GM18498 (cell line): Measurements from ENCODE around the gene COL13A1.
A peak's percentile ranks its signal among the peaks of the same experiment; 100 is the strongest.

Experiments
- ATAC-seq: cut with Tn5 transposase; IDR thresholded peaks from one replicate; pipeline ENCODE4 v1.9.1; 2021; ENCODE audit warnings: mild to moderate bottlenecking, moderate library complexity; ENCODE audit not compliant: unreplicated experiment

COL13A1 gene

GRCh38 chr10:69938541-69938991 lies 136.9 kb downstream of the COL13A1 start:
- no peak for ATAC-seq

GRCh38 chr10:69939061-69939460 lies 137.4 kb downstream of the COL13A1 start:
- no peak for ATAC-seq

DNA sequence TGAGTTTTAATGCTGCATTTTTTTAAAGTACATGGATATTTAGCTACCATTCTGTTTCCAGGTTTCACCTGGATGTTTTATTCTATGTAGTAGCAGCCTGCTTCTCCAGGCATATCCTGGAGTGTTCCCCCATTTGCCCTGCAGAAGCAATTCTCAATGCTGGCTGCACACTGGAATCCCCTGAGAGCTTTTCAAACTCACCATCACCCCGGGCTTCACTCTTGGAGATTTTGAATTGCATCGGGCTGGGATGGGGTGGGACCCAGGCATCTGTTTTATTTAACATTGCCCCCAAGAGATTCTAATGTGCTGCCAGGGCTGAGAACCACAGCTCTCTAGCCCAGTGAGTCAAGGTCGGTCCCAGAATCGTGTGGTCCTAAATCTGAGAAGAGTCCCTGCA lies 137.8 kb downstream of the COL13A1 start:
- no peak for ATAC-seq

DNA sequence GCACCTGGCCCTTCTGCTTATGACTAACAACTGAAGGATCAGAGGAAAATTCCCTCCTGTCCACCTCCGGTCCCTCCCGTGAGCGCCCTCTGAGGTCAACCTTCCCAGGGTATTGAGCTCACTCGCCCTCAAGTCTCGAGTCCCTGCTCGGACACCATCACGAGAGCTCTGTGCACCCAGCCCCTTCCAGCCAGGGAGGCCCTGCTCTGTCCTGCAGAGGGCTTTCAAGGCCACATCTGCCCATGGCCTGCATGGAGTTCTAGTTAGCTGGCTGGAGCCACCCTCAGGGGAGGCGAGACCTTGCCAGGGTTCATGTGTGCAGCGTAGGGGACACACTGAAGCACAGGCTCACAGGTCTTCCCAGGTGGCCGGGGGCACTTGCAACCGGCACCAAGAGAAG lies 140.0 kb downstream of the COL13A1 start:
- no peak for ATAC-seq

GRCh38 chr10:69943292-69943820 lies 141.7 kb downstream of the COL13A1 start:
- ATAC-seq, result no peak

- ATAC-seq, result no peak
Observed at GRCh38 chr10:69944761-69945160, 143.1 kb downstream of the COL13A1 start.

- no peak for ATAC-seq
Observed at GRCh38 chr10:69948261-69948660, 146.6 kb downstream of the COL13A1 start.

DNA sequence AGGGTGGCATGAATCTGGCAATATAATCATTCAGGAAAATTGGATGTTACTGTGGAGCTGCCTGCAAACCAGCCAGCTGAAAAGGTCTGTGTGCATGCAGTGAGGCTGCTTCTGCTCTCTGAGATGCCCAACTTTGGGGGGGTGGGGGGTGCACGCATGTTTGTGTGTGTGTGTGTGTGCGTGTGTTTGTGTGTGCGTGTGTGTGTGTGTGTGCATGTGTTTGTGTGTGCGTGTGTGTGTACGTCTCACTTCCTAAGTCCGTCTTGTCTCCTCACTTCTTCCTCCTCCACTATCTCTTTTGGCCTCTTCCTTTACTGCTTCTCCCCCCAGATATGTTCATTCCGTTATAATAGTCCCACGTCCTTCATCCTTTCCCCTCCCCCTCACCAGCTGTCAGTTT lies 148.1 kb downstream of the COL13A1 start:
- no peak for ATAC-seq

DNA sequence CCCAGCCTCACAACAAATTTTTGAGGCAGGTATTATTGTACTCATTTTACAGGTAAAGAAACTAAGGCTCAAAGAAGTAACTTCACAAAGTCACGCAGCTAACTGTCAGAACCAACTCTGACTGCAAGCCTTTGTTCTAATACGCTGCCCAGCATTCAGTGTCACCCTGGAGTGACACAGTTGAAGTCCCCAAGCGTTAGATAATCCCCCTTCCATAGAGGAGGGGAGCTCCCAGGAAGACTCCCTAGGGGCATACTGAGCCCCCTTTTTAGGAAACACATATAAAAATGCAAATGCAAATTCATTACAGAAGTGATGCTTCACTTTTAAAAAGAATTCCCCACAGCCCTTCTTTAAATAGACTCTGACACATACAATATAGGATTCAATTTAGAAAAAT lies 150.0 kb downstream of the COL13A1 start:
- ATAC-seq, result no peak

- no peak for ATAC-seq
Observed at GRCh38 chr10:69952069-69952800, 150.5 kb downstream of the COL13A1 start.

DNA sequence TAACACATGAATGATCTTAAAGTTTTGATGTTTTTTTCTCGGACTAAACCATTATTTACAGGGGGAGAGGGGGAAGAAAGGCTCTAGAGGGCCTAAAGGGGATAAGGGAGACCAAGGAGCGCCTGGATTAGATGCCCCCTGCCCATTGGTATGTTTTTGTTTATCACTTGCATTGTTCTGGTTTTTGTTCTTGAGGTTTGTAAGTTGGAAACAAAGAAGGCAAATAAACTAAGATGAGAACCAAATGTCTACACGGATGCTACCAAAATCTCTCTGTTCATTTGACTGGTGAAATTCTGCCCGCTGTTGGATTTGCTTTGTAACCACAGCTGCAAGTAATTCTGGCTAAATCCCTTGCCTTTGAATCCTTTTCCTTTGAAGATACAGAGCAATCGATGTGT lies 151.1 kb downstream of the COL13A1 start:
- ATAC-seq, result no peak

GRCh38 chr10:69953851-69954250 lies 152.1 kb downstream of the COL13A1 start:
- no peak for ATAC-seq

GRCh38 chr10:69955211-69955805 lies 153.6 kb downstream of the COL13A1 start:
- ATAC-seq, result no peak

DNA sequence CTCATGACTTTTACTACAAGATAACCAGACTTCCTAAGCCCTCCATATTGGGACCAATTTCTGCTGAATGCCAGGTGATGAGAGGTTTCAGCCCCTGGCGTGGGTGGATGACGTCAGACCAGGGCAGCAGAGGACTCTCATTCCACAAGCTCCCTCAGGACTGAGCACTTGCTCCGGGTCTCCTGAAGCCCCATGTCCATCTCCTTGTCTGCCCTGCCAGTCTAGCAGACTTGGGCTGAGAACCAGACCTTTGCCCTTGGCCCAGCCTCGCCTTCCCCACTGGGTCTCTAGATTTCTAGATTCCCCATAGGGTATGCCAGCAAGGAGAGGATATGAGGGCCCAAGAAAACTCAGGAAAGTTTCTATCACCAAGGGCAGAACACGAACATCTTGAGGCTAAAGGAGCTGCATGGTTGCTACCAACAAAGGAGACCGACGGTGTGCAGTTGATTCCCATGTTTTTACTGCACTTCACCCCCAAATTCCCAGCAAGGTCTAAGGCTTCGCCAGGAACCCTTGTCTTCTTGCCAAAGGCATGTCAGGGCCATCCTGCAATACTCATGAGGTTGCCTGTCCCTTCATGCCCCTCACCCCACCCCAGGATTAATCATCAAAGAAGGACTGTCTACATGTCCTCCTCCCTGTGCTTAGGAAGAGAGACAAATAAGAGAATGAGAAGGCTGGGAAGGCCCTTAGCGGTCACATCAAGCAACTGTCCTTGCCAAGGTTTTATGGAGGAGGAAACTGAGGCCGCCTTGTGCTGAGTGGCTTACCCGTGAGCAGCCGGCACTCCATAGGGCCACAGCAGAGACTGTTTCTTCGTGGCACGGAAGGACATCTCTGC lies 154.4 kb downstream of the COL13A1 start:
- no peak for ATAC-seq

DNA sequence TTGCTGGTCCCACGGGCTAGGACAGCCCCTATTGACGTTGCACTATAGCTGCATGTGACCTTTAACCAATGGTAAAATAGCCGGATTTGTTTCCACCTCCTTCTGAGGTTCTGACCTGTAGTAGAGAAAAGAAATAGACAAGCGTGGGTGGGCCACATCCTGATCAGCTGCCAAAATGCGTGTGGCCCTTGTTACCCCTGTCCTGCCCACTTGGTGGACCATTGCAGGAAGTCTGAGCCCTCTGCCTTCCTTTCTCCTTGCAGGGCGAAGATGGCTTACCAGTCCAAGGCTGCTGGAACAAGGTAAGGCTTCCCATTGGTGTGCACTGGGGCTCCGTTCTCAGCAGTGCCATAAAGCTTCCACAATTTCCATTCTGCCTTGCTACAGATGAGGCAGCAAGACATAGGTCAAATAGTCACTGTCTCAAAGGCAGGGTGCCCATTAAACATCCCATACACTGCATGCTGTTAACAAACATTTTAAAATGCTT lies 155.1 kb downstream of the COL13A1 start:
- ATAC-seq, result no peak

DNA sequence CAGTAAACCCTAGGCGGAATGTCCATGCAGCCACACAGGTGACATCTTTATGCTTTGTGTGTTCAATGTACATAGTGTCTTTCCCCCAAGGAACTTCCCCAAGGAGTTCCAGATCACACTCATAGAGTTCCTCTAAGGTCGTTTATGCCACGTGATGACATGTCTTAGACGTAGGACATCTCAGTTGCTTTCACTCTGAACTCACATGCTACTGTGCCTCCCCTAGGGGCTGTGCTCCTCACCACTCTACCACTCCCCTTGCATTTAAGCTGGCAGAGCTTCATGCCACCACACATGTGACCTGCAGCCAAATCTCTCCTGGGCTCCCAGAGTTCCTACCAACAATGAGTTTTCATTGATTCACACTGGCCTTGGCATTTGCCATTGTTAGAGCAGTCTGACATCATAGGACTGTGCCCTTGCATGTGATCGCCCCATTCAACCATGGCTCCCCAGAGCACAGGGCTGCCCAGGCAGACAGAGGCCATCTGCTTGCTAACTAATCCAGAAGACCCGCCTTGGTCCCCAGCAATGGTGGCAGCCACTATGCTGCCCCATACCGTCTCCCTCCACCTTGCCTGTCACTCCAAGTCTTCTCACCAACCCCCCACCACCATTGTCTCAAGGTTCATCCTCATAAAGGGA lies 155.7 kb downstream of the COL13A1 start:
- ATAC-seq, result no peak

DNA sequence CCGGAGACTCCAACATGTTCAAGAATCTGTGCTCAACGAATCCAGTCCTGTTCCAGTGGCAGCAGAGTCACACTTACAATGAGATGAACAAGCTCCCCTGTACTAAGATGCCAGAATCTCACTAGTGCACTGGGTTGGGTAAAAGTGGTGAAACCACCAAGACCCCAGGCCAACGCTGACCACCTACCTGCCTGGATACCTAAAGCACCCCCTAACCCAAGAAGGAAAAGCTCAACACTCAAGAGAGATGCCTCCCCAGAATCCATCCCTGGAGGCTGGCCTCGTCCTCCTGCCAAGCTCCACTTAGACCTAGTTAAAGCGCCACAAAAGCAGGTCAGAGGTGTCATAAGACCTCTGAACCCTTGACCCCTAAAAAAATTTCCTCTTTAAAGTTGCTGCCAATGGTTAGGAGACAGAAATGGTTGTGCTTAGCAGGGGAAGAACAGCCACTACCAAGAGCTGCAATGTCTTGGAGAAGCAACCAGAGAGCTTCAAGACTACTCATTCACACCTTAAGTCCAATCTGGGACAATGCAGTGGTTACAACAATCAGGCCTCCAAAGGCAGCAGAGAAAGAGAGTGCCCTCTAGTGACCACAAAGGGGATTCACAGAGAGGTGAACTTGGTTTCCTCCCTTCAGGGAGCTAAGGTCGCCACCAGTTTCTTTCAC lies 156.3 kb downstream of the COL13A1 start:
- ATAC-seq, result peak; percentile 65

GRCh38 chr10:69958556-69958902 lies 156.8 kb downstream of the COL13A1 start:
- no peak for ATAC-seq

DNA sequence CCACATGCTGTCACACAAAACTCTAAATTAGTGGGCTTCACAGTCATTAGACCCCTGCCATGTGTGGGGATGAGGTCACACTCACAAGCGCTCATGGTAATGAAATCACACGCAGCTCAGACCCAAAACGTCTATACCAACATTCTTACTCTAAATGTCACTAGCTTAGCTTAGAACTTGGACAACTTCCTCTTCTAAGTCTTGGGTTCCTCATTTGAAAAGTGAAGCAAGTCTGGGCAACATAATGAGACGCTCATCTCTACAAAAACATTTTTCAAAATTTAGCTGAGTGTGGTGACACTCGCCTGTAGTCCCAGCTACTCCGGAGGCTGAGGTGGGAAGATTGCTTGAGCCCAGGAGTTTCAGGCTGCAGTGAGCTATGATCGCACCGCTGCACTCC lies 158.2 kb downstream of the COL13A1 start:
- no peak for ATAC-seq

DNA sequence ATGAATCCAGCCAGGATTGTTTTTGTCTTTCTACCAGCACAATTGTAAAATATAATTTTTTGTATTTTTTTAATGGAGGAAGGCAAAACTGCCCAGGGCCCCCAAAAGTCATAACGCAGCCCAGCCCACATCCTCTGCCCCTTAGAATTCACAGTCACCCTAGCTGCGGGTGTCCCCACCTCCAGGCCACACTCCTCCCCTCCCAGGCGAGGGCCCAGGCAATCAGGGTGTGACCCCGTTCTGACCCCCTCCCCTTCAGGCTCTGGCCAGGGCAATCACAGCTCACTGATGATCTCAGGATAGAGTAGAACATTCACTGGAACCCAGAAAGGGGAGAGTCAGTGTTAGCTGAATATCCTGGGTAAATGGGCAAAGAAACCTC lies 158.9 kb downstream of the COL13A1 start:
- no peak for ATAC-seq
